ENCODE measurements around the gene MYBPHL. TPM values are rescaled to one million over a fixed set of nuclear protein-coding genes. Genes with fewer than 3 reads are reported as not detected.

The MYBPHL gene
- total RNA-seq, 1 donor = not detected

Other genes with a start within 250 kb of the MYBPHL start
- gene TAF13, start 231.0 kb downstream of the MYBPHL start, total RNA-seq = 2.2 TPM
- gene TMEM167B, start 216.2 kb downstream of the MYBPHL start, total RNA-seq = 14.8 TPM
- gene ELAPOR1, start 192.9 kb downstream of the MYBPHL start, total RNA-seq = 0.27 TPM
- gene SARS1, start 93.1 kb downstream of the MYBPHL start, total RNA-seq = 49.0 TPM
- 0.27 TPM for gene CELSR2, start 57.5 kb downstream of the MYBPHL start, total RNA-seq
- gene PSRC1, start 23.9 kb downstream of the MYBPHL start, total RNA-seq = 1.3 TPM
- gene SORT1, start 90.9 kb upstream of the MYBPHL start, total RNA-seq = 7.0 TPM
- 30.7 TPM for gene PSMA5, start 119.4 kb upstream of the MYBPHL start, total RNA-seq
- not detected for gene SYPL2, start 159.5 kb upstream of the MYBPHL start, total RNA-seq
- gene ATXN7L2, start 176.9 kb upstream of the MYBPHL start, total RNA-seq = 5.7 TPM
- 9.4 TPM for gene CYB561D1, start 187.1 kb upstream of the MYBPHL start, total RNA-seq
- gene AMIGO1, start 202.7 kb upstream of the MYBPHL start, total RNA-seq = 1.1 TPM
- 0.27 TPM for gene GPR61, start 232.9 kb upstream of the MYBPHL start, total RNA-seq
- 7.3 TPM for gene GNAI3, start 241.6 kb upstream of the MYBPHL start, total RNA-seq